ENCODE measurements around the gene RANBP3.

DNA sequence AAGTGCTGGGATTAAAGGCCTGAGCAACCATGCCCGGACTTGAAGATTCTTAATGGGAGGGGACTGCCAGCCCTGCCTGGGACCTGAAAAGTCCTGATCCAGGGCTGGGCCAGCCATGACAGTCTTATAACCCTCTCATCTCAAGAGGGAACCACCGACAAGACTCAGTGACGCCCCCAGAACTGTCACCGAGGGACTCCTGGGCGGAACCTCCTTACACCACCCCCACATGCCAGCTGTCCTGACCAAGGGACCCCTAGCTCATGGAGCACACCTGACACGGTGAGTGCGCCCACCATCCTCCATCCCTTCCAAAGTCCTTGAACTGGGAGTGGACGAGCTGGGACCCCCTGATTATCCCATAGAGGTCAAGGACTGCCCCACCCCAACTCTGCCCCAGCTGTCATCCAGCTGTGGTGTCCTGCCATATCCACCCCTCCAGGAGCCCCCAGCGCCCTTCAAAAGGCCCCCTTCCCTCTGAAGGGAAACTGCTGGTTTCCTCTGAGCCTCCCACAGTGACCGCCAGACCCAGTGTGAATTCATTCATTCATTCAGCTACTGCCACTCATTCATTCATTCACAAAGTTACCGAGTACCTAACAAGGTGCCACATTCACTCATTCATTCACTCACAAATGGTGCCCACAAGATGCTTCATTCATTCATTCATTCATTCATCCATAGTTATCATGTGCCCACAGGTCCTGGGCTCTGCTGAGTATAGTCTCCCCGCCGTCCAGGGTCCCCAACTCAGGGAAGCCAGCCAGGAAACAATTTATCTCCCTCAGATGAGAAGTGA is 78.0 kb downstream of the RANBP3 start:
- TF ChIP-seq, protein P1, sequence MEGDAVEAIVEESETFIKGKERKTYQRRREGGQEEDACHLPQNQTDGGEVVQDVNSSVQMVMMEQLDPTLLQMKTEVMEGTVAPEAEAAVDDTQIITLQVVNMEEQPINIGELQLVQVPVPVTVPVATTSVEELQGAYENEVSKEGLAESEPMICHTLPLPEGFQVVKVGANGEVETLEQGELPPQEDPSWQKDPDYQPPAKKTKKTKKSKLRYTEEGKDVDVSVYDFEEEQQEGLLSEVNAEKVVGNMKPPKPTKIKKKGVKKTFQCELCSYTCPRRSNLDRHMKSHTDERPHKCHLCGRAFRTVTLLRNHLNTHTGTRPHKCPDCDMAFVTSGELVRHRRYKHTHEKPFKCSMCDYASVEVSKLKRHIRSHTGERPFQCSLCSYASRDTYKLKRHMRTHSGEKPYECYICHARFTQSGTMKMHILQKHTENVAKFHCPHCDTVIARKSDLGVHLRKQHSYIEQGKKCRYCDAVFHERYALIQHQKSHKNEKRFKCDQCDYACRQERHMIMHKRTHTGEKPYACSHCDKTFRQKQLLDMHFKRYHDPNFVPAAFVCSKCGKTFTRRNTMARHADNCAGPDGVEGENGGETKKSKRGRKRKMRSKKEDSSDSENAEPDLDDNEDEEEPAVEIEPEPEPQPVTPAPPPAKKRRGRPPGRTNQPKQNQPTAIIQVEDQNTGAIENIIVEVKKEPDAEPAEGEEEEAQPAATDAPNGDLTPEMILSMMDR (IDR thresholded peaks at IDR 0.05; ENCODE audit: low read length) = no peak
- TF ChIP-seq EZH2 (optimal IDR thresholded peaks at IDR 0.05; ENCODE audit: low read depth, low read length) = no peak
- no peak for TF ChIP-seq EZH2phosphoT487 (IDR thresholded peaks at IDR 0.05; ENCODE audit: low read length)

Data from MM.1S (cell line).